ENCODE data around the gene DTNBP1. TPM values are rescaled to one million over a fixed set of nuclear protein-coding genes. Genes with fewer than 3 reads are reported as not detected.

DTNBP1 gene
- total RNA-seq, 6 donors from 2014 or later = 16.2 to 33.5 (median 21.3) TPM

- Histone ChIP-seq H3K9me3 (no peaks in the 10 kb centered on the region), H3K36me3 (no peaks in the 10 kb centered on the region), H3K4me3 (no peak overlapping the region), H3K27me3 (no peaks in the 10 kb centered on the region), H3K27ac (peak overlapping the region in 1 of 4 donors; percentile 19), H3K4me1 (peaks cover 0 to 4% (median 0%) of the 10 kb centered on the region in 4 donors)
- WGBS, 2 donors = 58% methylated on average over 3 of the region's 3 CpGs
- TF ChIP-seq CTCF (IDR thresholded peaks at IDR 0.05) (no peak), EP300 (IDR thresholded peaks at IDR 0.05) (no peak), POLR2A (IDR thresholded peaks at IDR 0.05) (no peak), POLR2AphosphoS5 (IDR thresholded peaks at IDR 0.05) (no peak)
- no peak for DNase-seq
- ATAC-seq (ENCODE audit: low FRiP score in 2 of 2) = peak in 1 of 2 donors; percentile 52
Observed at GRCh38 chr6:15675536-15676220, 12.8 kb upstream of the DTNBP1 start.

- ATAC-seq (ENCODE audit: low FRiP score in 2 of 2) = peak; percentile 30 to 39
- peak overlapping the region in 1 of 4 donors; percentile 19 for H3K27ac ChIP-seq
- WGBS, 2 donors = 70 to 82% methylated on average over 9 of the region's 9 CpGs
- DNase-seq = no peak
- H3K4me1 ChIP-seq = peaks cover 0 to 4% (median 0%) of the 10 kb centered on the region in 4 donors
- H3K36me3 ChIP-seq = no peaks in the 10 kb centered on the region
- H3K4me3 ChIP-seq = no peak overlapping the region
- TF ChIP-seq CTCF (IDR thresholded peaks at IDR 0.05) (no peak), POLR2AphosphoS5 (IDR thresholded peaks at IDR 0.05) (no peak), POLR2A (IDR thresholded peaks at IDR 0.05) (no peak), EP300 (IDR thresholded peaks at IDR 0.05) (no peak)
- no peaks in the 10 kb centered on the region for H3K9me3 ChIP-seq
- no peaks in the 10 kb centered on the region for H3K27me3 ChIP-seq
Observed at GRCh38 chr6:15674690-15675386, 12.0 kb upstream of the DTNBP1 start.

DNA sequence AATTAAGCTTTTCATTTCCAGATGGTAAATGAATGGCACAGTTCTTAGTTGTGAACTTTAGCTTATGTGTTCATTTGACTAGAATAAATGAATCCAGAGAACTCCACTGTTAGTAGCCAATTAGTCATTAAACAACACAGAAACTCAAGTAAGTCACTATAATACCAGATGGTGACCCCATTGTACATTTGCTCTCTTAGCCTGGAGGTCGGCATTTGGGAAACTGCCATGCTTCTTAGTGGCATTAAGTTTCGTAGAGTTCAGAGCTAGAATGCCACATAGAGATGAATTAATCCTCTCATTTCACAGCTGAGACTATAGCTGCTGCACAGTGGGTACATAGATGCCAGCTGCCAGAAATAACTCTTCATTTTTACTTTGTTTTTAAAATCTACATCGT lies 10.8 kb upstream of the DTNBP1 start:
- H3K27ac ChIP-seq = no peak overlapping the region
- WGBS, 2 donors = 88 to 95% methylated on average over 3 of the region's 3 CpGs
- H3K4me3 ChIP-seq = no peak overlapping the region
- H3K9me3 ChIP-seq = no peaks in the 10 kb centered on the region
- peaks cover 0 to 4% (median 0%) of the 10 kb centered on the region in 4 donors for H3K4me1 ChIP-seq
- TF ChIP-seq POLR2A (IDR thresholded peaks at IDR 0.05) = no peak
- no peak for TF ChIP-seq POLR2AphosphoS5 (IDR thresholded peaks at IDR 0.05)
- no peak for TF ChIP-seq CTCF (IDR thresholded peaks at IDR 0.05)
- TF ChIP-seq EP300 (IDR thresholded peaks at IDR 0.05) = no peak
- DNase-seq (no peak), ATAC-seq (ENCODE audit: low FRiP score in 2 of 2) (no peak)
- H3K27me3 ChIP-seq = no peaks in the 10 kb centered on the region
- H3K36me3 ChIP-seq = no peaks in the 10 kb centered on the region

DNA sequence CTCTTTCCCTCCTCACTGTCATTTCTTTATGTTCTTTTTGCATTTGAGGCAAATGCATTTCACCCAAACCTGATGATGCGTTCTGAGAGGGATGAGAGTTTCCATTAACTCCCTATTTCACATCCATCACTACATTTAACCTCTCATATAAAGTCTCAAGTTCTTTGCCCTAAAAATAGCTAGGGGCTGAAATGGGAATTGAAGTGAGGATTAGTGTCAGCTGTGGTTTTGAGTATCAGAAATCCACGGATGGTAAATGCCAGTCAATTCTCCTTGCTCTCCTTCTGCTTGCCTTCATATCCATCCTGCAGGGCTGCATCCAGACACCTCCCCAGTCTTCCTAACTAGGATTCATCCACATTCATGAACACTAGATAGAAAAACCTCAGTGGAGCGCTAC lies 10.0 kb upstream of the DTNBP1 start:
- DNase-seq (no peak), ATAC-seq (ENCODE audit: low FRiP score in 2 of 2) (no peak)
- TF ChIP-seq EP300 (IDR thresholded peaks at IDR 0.05) = no peak
- TF ChIP-seq CTCF (IDR thresholded peaks at IDR 0.05) = no peak
- no peak for TF ChIP-seq POLR2AphosphoS5 (IDR thresholded peaks at IDR 0.05)
- TF ChIP-seq POLR2A (IDR thresholded peaks at IDR 0.05) = no peak
- WGBS, 2 donors = 85 to 89% methylated on average over 3 of the region's 3 CpGs
- H3K36me3 ChIP-seq = no peaks in the 10 kb centered on the region
- H3K4me1 ChIP-seq = peaks cover 0 to 4% (median 0%) of the 10 kb centered on the region in 4 donors
- no peak overlapping the region for H3K27ac ChIP-seq
- H3K4me3 ChIP-seq = no peak overlapping the region
- H3K27me3 ChIP-seq = no peaks in the 10 kb centered on the region
- no peaks in the 10 kb centered on the region for H3K9me3 ChIP-seq
